ENCODE results near the gene INSL4. TPM values are rescaled to one million over a fixed set of nuclear protein-coding genes. Genes with fewer than 3 reads are reported as not detected.

INSL4 gene
- not detected for total RNA-seq
- polyA plus RNA-seq (ENCODE audit: insufficient read length in 6 of 6) = not detected
- long read RNA-seq, donor 1 = 0 reads
- long read RNA-seq, donor 2 = 0 reads
- long read RNA-seq, donor 3 = 0 reads
- long read RNA-seq, donor 4 = 0 reads
- long read RNA-seq, donor 5 = 0 reads
- long read RNA-seq, donor 6 = 0 reads
- long read RNA-seq, donor 7 = 0 reads
- long read RNA-seq, donor 8 = 0 reads
- long read RNA-seq, donor 9 = 0 reads
- long read RNA-seq, donor 10 = 0 reads
- long read RNA-seq, donor 11 = 0 reads
- long read RNA-seq, donor 12 = 0 reads

- no peak for TF ChIP-seq CTCF (IDR thresholded peaks at IDR 0.05)
- H3K9me3 ChIP-seq = peaks cover 0 to under 1% of the 10 kb centered on the region in 2 donors
- no peaks in the 10 kb centered on the region for H3K36me3 ChIP-seq
- H3K4me3 ChIP-seq = no peak within 1 kb of the TSS
- intact Hi-C loops (cut with DNase I) = no loop called here
- no peak for ATAC-seq
- no peaks in the 10 kb centered on the region for H3K27me3 ChIP-seq
- H3K27ac ChIP-seq = no peak within 1 kb of the TSS
- DNase-seq = peak in 1 of 4 donors; percentile 16
- H3K4me1 ChIP-seq = no peaks in the 10 kb centered on the region
Measured at GRCh38 chr9:5231212-5231611, at the start of gene INSL4. Gene INSL4 (plus strand): TSS chr9:5231419. CDS start chr9:5231524, 105 bp downstream.

- intact Hi-C loops (cut with DNase I) = loop anchor here in 1 of 2 donors (10.0 kb wide), 2 partner anchors 240 to 410 kb away; no protein-coding TSS in a partner anchor
Measured at GRCh38 chr9:5184776-5185175, 46.4 kb upstream of the INSL4 start.

GRCh38 chr9:5185220-5185840 is 45.9 kb upstream of the INSL4 start, which contains the start of gene INSL6:
Gene INSL6 (minus strand): TSS chr9:5185639. CDS start chr9:5185602, 37 bp downstream.
- H3K27ac ChIP-seq = no peak within 1 kb of the TSS
- ATAC-seq (no peak), DNase-seq (peak in 1 of 4 donors; percentile 80)
- intact Hi-C loops (cut with DNase I) = loop anchor here in 1 of 2 donors (10.0 kb wide), 2 partner anchors 239 to 409 kb away; no protein-coding TSS in a partner anchor
- H3K4me1 ChIP-seq = no peaks in the 10 kb centered on the region
- H3K9me3 ChIP-seq = peaks cover 0 to 3% of the 10 kb centered on the region in 2 donors
- no peaks in the 10 kb centered on the region for H3K27me3 ChIP-seq
- no peak for TF ChIP-seq CTCF (IDR thresholded peaks at IDR 0.05)
- no peaks in the 10 kb centered on the region for H3K36me3 ChIP-seq
- no peak within 1 kb of the TSS for H3K4me3 ChIP-seq

More at GRCh38 chr9:5184776-5185175, 46.4 kb upstream of the INSL4 start:
- no peak for TF ChIP-seq CTCF (IDR thresholded peaks at IDR 0.05)
- H3K36me3 ChIP-seq = no peaks in the 10 kb centered on the region
- H3K4me1 ChIP-seq = no peaks in the 10 kb centered on the region
- no peaks in the 10 kb centered on the region for H3K27me3 ChIP-seq
- H3K9me3 ChIP-seq = peaks cover 0 to 9% of the 10 kb centered on the region in 2 donors
- no peak overlapping the region for H3K4me3 ChIP-seq
- no peak overlapping the region for H3K27ac ChIP-seq
- DNase-seq (no peak), ATAC-seq (no peak)

- Histone ChIP-seq H3K36me3 (no peaks in the 10 kb centered on the region), H3K4me1 (no peaks in the 10 kb centered on the region), H3K4me3 (no peak overlapping the region), H3K27me3 (no peaks in the 10 kb centered on the region), H3K27ac (no peak overlapping the region), H3K9me3 (no peaks in the 10 kb centered on the region)
- TF ChIP-seq CTCF (IDR thresholded peaks at IDR 0.05) = peak; percentile 59 to 69
- DNase-seq = peak in 2 of 4 donors; percentile 3 to 49
- ATAC-seq = peak; percentile 95
- intact Hi-C loops (cut with DNase I) = loop anchor here in 1 of 2 donors (10.0 kb wide), 2 partner anchors 238 to 408 kb away; no protein-coding TSS in a partner anchor
Measured at GRCh38 chr9:5186416-5187169, 44.6 kb upstream of the INSL4 start.
